Mononuclear cell (primary cell): Measurements from ENCODE around the gene ADAM11. TPM values are rescaled to one million over a fixed set of nuclear protein-coding genes. Genes with fewer than 3 reads are reported as not detected.
"Not testable (repeated sequence)": the region's sequence is repeated elsewhere in the genome, so short reads cannot be mapped to it uniquely, and the experiment has no call there.

Source experiments
- H3K27me3 ChIP-seq: 2 replicates; pipeline ENCODE4 v1.6.0; 2011; ENCODE audit warnings: low read length, control low read depth; ENCODE audit not compliant: insufficient read depth
- H3K4me1 ChIP-seq: 2 replicates; pipeline ENCODE4 v1.5.1; 2011; ENCODE audit warnings: mild to moderate bottlenecking, low read length, control low read depth; ENCODE audit not compliant: insufficient read depth
- H3K4me3 ChIP-seq: 2 replicates; pipeline ENCODE4 v1.5.1; 2011; ENCODE audit warnings: mild to moderate bottlenecking, low read length, moderate library complexity
- H3K9me3 ChIP-seq: 2 replicates; pipeline ENCODE4 v1.5.1; 2011; ENCODE audit warnings: low read depth, mild to moderate bottlenecking, control low read depth, low read length
- total RNA-seq: library from RNA; depleted of rRNA; stranded (reverse); fragments of >200 nt; gene quantifications from one replicate; pipeline ENCODE4 v1.2.3, GENCODE V29; 2012

ADAM11 gene
- total RNA-seq, 1 donor, result 0.21 TPM

DNA sequence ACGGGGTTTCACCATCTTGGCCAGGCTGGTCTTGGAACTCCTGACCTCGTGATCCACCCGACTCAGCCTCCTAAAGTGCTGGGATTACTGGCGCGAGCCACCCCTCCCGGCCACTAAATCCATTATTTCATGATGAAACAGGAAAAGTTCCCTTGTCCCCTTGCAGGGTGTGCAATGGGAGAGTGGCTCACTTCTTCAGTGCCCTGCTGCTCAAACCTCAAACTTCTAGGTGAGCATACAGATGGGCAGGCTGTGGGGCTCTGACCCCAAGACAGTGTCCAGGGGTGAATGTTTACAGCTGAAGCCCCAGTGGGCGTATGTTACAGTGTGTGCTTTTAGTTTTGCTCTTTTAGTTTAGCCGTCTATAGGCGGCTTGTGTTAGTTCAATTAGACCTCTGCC lies 36.6 kb downstream of the ADAM11 start:
- H3K9me3 ChIP-seq, result no peaks in the 10 kb centered on the region
- H3K27me3 ChIP-seq, result no peaks in the 10 kb centered on the region
- H3K4me3 ChIP-seq, result no peak overlapping the region
- H3K4me1 ChIP-seq, result peaks cover 15% of the 10 kb centered on the region

GRCh38 chr17:44795928-44796327 lies 37.1 kb downstream of the ADAM11 start:
- Histone ChIP-seq H3K9me3 (no peaks in the 10 kb centered on the region), H3K27me3 (no peaks in the 10 kb centered on the region), H3K4me3 (no peak overlapping the region), H3K4me1 (peaks cover 15% of the 10 kb centered on the region)

- H3K27me3 ChIP-seq, result no peaks in the 10 kb centered on the region
- H3K4me1 ChIP-seq, result peaks cover 15% of the 10 kb centered on the region
- H3K4me3 ChIP-seq, result no peak overlapping the region
- no peaks in the 10 kb centered on the region for H3K9me3 ChIP-seq
Observed at GRCh38 chr17:44796731-44797130, 37.9 kb downstream of the ADAM11 start.

- H3K27me3 ChIP-seq, result no peaks in the 10 kb centered on the region
- H3K9me3 ChIP-seq, result no peaks in the 10 kb centered on the region
- H3K4me1 ChIP-seq, result peaks cover 15% of the 10 kb centered on the region
- H3K4me3 ChIP-seq, result no peak overlapping the region
Observed at GRCh38 chr17:44797802-44798201, 39.0 kb downstream of the ADAM11 start.

DNA sequence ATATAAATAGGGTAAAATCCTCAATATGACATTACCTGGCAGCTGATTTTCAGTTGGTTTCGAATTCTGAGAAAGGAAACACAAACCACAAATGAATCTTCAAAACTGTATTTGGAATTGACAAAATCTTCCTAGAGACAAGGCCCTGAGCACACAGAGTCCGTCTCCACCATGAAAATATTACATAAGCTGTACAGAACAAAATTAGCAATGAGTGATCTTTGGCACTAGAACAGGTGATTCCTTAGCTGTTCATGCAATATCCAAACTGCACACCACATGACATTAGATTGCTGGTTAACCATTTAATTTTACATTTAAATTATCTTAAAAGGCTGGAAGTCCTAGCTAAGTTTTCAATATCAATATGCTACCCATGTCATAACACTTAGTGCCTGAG lies 39.6 kb downstream of the ADAM11 start:
- H3K9me3 ChIP-seq, result no peaks in the 10 kb centered on the region
- no peak overlapping the region for H3K4me3 ChIP-seq
- H3K4me1 ChIP-seq, result peaks cover 15% of the 10 kb centered on the region
- H3K27me3 ChIP-seq, result no peaks in the 10 kb centered on the region

GRCh38 chr17:44801880-44802279 lies 43.1 kb downstream of the ADAM11 start:
- H3K4me3 ChIP-seq, result no peak overlapping the region
- H3K4me1 ChIP-seq, result no peaks in the 10 kb centered on the region
- H3K9me3 ChIP-seq, result no peaks in the 10 kb centered on the region
- H3K27me3 ChIP-seq, result peaks cover 1% of the 10 kb centered on the region

GRCh38 chr17:44804302-44805089 lies 45.7 kb downstream of the ADAM11 start:
- H3K4me1 ChIP-seq, result no peaks in the 10 kb centered on the region
- H3K4me3 ChIP-seq, result no peak overlapping the region
- H3K9me3 ChIP-seq, result no peaks in the 10 kb centered on the region
- peaks cover 5% of the 10 kb centered on the region for H3K27me3 ChIP-seq

GRCh38 chr17:44807093-44807816 lies 48.5 kb downstream of the ADAM11 start:
- H3K27me3 ChIP-seq, result peaks cover 5% of the 10 kb centered on the region
- H3K9me3 ChIP-seq, result no peaks in the 10 kb centered on the region
- no peak overlapping the region for H3K4me3 ChIP-seq

DNA sequence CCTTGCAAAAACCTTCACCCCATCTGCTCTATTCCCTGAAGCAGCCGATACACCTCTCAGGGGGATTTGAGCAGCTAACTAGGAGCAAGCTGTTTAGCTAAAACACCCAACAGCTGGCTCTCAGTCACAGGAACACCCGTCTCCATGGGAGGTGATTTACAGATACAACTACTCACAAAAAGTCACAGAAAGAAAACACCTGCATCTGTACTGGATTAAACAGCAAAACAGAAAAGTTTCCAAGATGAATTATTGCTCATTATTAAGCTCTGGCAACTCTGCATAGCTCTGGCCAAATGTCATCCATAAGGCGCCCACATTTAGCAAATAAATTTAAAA lies 49.0 kb downstream of the ADAM11 start:
- H3K27me3 ChIP-seq, result peaks cover 5% of the 10 kb centered on the region
- no peaks in the 10 kb centered on the region for H3K9me3 ChIP-seq
- no peaks in the 10 kb centered on the region for H3K4me1 ChIP-seq
- H3K4me3 ChIP-seq, result no peak overlapping the region

More at GRCh38 chr17:44807093-44807816, 48.5 kb downstream of the ADAM11 start:
- H3K4me1 ChIP-seq, result no peaks in the 10 kb centered on the region

DNA sequence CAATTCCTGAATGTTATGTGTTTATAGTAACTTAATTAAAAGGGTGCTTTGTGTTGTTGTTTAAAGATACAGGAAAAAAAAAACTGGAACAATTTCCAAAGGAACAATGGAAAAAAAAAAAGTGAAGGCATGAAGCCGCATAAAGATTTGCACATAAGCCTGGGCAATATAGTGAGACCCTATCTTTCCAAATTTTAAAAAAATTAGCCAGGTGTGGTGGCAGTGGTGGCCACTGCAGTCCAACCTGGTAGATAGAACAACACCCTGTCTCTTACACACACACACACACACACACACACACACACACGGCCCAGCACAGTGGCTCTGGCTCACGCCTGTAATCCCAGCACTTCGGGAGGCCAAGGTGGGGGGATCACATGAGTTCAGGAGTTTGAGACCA lies 49.4 kb downstream of the ADAM11 start:
- Histone ChIP-seq H3K9me3 (no peaks in the 10 kb centered on the region), H3K27me3 (peaks cover 5% of the 10 kb centered on the region), H3K4me1 (no peaks in the 10 kb centered on the region), H3K4me3 (no peak overlapping the region)

DNA sequence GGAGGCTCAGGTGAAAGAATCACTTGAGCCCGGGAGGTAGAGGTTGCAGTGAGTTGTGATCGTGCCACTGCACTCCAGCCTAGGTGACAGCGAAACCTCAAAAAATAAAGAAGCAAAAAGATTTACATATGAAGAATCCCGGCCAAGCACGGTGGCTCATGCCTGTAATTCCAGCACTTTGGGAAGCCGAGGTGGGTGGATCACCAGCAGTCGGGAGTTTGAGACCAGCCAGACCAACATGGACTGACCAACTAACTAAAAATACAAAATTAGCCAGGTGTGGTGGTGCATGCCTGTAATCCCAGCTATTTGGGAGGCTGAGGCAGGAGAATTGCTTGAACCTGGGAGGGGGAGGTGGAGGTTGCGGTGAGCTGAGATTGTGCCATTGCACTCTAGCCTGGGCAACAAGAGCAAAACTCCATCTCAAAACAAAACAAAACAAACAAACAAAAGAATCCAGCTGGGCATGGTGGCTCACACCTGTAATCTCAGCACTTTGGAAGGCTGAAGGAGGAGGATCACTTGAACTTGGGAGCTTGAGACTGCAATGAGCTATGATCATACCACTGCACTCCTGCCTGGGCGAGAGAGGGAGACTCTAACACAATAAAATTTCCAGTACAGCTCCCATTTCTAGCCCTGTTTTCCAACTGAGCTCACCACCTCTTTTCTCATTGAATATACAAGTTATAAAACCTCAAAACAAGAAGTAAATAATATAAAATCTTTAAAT lies 50.0 kb downstream of the ADAM11 start:
- H3K27me3 ChIP-seq, H3K9me3 ChIP-seq: not testable (repeated sequence)

GRCh38 chr17:44812263-44812662 lies 53.5 kb downstream of the ADAM11 start:
- H3K4me3 ChIP-seq, result no peak overlapping the region
- no peaks in the 10 kb centered on the region for H3K4me1 ChIP-seq
- H3K9me3 ChIP-seq, result no peaks in the 10 kb centered on the region
- H3K27me3 ChIP-seq, result peaks cover 3% of the 10 kb centered on the region

More for the DNA sequence above, 50.0 kb downstream of the ADAM11 start:
- H3K4me3 ChIP-seq, H3K4me1 ChIP-seq: not testable (repeated sequence)

DNA sequence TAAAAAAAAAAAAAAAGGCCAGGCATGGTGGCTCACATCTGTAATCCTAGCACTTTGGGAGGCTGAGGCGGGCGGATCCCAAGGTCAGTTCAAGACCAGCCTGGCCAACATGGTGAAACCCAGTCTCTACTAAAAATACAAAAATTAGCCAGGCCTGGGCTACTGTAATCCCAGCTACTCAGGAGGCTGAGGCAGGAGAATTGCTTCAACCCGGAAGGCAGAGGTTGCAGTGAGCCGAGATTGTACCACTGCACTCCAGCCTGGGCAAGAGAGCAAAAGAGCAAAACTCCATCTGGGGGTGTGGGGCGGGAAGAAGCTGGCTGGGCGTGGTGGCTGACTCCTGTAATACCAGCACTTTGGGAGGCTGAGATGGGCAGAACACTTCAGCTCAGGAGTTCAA lies 59.7 kb downstream of the ADAM11 start:
- not testable (repeated sequence) for H3K4me1 ChIP-seq, H3K27me3 ChIP-seq, H3K9me3 ChIP-seq, H3K4me3 ChIP-seq

DNA sequence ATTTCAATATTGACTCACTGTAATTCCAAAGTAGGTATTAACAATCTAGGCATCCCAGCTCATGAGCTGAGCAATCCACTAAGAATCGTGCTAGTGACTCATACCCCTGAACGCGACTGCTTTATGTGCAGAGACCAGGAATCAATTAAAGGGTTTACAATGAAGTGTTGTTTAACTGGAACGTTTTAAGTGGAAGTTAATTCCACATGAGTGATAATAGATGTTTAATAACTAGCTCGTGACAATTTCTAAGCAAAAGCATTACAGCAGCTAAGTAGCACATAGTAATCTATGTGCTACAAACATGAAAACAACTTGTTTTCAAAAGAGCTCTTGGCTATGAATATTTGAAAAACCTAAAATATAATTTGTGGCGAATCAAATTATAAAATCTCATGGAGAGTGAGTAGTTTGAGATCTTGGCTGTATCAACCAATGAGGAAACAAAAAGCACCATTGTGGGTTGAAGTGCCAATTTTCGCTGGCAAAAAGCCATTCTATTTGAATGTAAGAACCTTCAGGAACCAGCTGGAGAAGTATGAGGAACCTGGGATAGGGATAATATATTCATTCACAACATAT lies 61.9 kb downstream of the ADAM11 start:
- Histone ChIP-seq H3K27me3 (peaks cover 10% of the 10 kb centered on the region), H3K4me3 (no peak overlapping the region), H3K9me3 (no peaks in the 10 kb centered on the region), H3K4me1 (no peaks in the 10 kb centered on the region)

DNA sequence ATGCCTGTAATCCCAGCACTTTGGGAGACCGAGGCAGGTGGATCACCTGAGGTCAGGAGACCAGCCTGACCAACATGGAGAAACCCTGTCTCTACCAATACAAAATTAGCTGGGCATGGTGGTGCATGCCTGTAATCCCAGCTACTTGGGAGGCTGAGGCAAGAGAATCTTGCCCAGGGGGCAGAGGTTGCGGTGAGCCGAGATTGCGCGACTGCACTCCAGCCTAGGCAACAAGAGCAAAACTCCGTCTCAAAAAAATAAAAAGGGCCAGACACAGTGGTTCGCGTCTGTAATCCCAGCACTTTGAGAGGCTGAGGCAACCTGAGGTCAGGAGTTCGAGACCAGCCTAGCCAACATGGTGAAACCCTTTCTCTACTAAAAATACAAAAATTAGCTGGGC lies 66.4 kb downstream of the ADAM11 start:
- peaks cover 48% of the 10 kb centered on the region for H3K27me3 ChIP-seq
- H3K4me3 ChIP-seq, H3K9me3 ChIP-seq: not testable (repeated sequence)
- H3K4me1 ChIP-seq, result peaks cover 11% of the 10 kb centered on the region
